ENCODE results near the gene EML2.

EML2 gene

DNA sequence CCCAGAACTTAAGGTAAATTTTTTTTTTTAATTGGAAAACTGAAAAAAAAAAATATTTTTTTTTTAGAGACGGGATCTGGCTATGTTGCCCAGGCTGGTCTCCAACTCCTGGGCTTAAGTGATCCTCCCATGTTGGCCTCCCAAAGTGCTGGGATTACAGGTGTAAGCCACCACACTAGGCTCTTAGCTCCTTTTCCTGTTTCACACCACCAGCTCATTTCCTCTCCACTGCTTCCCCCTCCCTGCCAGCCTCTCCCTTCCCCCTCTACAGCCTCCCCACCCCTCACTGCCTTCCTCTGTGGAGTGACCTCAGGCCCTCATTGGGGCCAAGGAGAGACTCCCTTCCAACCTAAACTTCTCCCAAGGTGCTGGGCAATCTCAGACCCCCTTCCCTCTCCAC is 24.6 kb upstream of the EML2 start:
- no peak overlapping the region for H3K27ac ChIP-seq (ENCODE audit: extremely low read depth, low read depth, low read length)
- peaks cover 8% of the 10 kb centered on the region for H3K4me1 ChIP-seq (ENCODE audit: control insufficient read depth, insufficient read depth, low read length)
- CTCF ChIA-PET: no interaction called here

DNA sequence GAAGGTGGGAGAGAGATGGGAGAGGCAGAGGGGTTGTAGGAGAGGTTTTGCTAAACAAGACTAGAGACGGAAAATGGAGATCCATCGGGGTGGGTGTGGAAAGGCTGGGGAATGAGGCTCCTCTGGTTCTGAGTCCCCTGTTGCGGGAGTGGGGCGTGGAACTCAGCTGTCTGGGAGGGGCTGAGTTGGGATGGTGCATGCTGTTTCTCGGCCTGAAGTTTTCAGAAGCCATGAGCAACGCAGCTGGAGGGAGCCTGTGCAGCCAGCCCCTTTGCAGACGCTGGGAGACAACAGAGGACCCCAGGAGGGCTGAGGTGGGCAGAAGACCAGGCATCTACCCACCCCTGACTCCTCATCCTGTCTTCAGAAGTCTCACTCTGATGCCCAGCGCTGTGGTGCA is 21.4 kb upstream of the EML2 start:
- ChIA-PET CTCF (interaction anchor here (1.0 kb wide), 1 partner anchor 17 kb away, joined by 4 read pairs; no protein-coding TSS in a partner anchor), POLR2A (interaction anchor here (0.6 to 1.1 kb wide), 2 partner anchors 17 to 40 kb away, joined by 3 to 4 read pairs; no protein-coding TSS in a partner anchor)
- Histone ChIP-seq H3K4me1 (ENCODE audit: control insufficient read depth, insufficient read depth, low read length) (no peaks in the 10 kb centered on the region), H3K27ac (ENCODE audit: extremely low read depth, low read depth, low read length) (no peak overlapping the region), H3K36me3 (ENCODE audit: control insufficient read depth in 2 of 2, insufficient read depth in 1 of 2, low read length in 2 of 2) (no peaks in the 10 kb centered on the region), H3K4me3 (ENCODE audit: low read depth, low read length) (no peak overlapping the region), H3K9me3 (ENCODE audit: control insufficient read depth, insufficient read depth, low read depth, low read length) (no peaks in the 10 kb centered on the region)
- TF ChIP-seq, protein P1, sequence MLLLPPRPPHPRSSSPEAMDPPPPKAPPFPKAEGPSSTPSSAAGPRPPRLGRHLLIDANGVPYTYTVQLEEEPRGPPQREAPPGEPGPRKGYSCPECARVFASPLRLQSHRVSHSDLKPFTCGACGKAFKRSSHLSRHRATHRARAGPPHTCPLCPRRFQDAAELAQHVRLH (tag by site-specific recombination; IDR thresholded peaks at IDR 0.05): no peak
- TF ChIP-seq, protein P2, sequence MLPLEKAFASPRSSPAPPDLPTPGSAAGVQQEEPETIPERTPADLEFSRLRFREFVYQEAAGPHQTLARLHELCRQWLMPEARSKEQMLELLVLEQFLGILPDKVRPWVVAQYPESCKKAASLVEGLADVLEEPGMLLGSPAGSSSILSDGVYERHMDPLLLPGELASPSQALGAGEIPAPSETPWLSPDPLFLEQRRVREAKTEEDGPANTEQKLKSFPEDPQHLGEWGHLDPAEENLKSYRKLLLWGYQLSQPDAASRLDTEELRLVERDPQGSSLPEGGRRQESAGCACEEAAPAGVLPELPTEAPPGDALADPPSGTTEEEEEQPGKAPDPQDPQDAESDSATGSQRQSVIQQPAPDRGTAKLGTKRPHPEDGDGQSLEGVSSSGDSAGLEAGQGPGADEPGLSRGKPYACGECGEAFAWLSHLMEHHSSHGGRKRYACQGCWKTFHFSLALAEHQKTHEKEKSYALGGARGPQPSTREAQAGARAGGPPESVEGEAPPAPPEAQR (tag by site-specific recombination; IDR thresholded peaks at IDR 0.05): no peak

More for the DNA sequence above, 24.6 kb upstream of the EML2 start:
- no peaks in the 10 kb centered on the region for H3K36me3 ChIP-seq (ENCODE audit: control insufficient read depth in 2 of 2, insufficient read depth in 1 of 2, low read length in 2 of 2)
- TF ChIP-seq, protein P3, sequence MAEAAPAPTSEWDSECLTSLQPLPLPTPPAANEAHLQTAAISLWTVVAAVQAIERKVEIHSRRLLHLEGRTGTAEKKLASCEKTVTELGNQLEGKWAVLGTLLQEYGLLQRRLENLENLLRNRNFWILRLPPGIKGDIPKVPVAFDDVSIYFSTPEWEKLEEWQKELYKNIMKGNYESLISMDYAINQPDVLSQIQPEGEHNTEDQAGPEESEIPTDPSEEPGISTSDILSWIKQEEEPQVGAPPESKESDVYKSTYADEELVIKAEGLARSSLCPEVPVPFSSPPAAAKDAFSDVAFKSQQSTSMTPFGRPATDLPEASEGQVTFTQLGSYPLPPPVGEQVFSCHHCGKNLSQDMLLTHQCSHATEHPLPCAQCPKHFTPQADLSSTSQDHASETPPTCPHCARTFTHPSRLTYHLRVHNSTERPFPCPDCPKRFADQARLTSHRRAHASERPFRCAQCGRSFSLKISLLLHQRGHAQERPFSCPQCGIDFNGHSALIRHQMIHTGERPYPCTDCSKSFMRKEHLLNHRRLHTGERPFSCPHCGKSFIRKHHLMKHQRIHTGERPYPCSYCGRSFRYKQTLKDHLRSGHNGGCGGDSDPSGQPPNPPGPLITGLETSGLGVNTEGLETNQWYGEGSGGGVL (tag by site-specific recombination; IDR thresholded peaks at IDR 0.05): peak; percentile 84
- no peak for TF ChIP-seq ZNF792 (tag by site-specific recombination; IDR thresholded peaks at IDR 0.05)
- TF ChIP-seq ZNF121 (tag by site-specific recombination; IDR thresholded peaks at IDR 0.05): peak; percentile 88
- TF ChIP-seq, protein P4, sequence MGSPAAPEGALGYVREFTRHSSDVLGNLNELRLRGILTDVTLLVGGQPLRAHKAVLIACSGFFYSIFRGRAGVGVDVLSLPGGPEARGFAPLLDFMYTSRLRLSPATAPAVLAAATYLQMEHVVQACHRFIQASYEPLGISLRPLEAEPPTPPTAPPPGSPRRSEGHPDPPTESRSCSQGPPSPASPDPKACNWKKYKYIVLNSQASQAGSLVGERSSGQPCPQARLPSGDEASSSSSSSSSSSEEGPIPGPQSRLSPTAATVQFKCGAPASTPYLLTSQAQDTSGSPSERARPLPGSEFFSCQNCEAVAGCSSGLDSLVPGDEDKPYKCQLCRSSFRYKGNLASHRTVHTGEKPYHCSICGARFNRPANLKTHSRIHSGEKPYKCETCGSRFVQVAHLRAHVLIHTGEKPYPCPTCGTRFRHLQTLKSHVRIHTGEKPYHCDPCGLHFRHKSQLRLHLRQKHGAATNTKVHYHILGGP (tag by site-specific recombination; IDR thresholded peaks at IDR 0.05): no peak
- POLR2A ChIA-PET: interaction anchor here (0.5 kb wide), 1 partner anchor 12 kb away, joined by 3 read pairs; no protein-coding TSS in a partner anchor
- no peaks in the 10 kb centered on the region for H3K9me3 ChIP-seq (ENCODE audit: control insufficient read depth, insufficient read depth, low read depth, low read length)
- H3K4me3 ChIP-seq (ENCODE audit: low read depth, low read length): no peak overlapping the region

DNA sequence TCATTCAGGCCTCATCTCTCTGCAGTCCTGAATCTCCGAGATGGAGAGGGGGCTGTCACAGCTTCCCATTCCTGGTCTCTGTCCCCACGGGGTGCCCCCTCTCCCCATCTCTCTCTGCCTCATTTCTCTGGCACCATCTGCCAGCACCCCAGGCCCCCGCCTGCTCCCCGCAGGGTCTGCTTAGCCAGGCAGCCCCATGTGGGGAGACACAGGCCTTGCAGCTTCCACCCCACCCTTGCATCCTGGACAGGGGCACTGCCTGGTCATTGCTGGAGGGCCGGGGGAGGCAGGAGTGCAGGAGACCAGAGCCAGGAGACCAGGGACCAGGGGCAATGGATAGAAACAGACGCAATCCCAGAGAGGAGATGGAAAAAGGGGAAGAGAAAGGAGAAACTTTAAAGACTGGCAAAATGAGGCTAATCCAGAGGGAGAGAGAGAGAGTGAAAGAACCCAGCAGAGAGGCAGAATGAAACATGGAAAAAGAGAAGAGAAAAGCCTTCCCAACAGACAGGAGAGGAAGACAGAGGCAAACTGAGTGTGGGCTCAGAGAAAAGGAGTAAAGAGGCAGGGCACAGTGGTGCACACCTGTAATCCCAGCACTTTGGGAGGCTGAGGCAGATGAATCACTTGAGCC is 20.0 kb upstream of the EML2 start:
- no peaks in the 10 kb centered on the region for H3K9me3 ChIP-seq (ENCODE audit: control insufficient read depth, insufficient read depth, low read depth, low read length)
- TF ChIP-seq PRDM1 (tag by site-specific recombination; IDR thresholded peaks at IDR 0.05) (peak; percentile 75), ZIC2 (tag by site-specific recombination; IDR thresholded peaks at IDR 0.05) (peak; percentile 58), ZNF366 (tag by site-specific recombination; conservative IDR thresholded peaks at IDR 0.05) (peak; percentile 69)
- TF ChIP-seq, protein P5, sequence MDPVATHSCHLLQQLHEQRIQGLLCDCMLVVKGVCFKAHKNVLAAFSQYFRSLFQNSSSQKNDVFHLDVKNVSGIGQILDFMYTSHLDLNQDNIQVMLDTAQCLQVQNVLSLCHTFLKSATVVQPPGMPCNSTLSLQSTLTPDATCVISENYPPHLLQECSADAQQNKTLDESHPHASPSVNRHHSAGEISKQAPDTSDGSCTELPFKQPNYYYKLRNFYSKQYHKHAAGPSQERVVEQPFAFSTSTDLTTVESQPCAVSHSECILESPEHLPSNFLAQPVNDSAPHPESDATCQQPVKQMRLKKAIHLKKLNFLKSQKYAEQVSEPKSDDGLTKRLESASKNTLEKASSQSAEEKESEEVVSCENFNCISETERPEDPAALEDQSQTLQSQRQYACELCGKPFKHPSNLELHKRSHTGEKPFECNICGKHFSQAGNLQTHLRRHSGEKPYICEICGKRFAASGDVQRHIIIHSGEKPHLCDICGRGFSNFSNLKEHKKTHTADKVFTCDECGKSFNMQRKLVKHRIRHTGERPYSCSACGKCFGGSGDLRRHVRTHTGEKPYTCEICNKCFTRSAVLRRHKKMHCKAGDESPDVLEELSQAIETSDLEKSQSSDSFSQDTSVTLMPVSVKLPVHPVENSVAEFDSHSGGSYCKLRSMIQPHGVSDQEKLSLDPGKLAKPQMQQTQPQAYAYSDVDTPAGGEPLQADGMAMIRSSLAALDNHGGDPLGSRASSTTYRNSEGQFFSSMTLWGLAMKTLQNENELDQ (tag by site-specific recombination; IDR thresholded peaks at IDR 0.05; ENCODE audit: low read depth): no peak
- H3K36me3 ChIP-seq (ENCODE audit: control insufficient read depth in 2 of 2, insufficient read depth in 1 of 2, low read length in 2 of 2): no peaks in the 10 kb centered on the region
- no peak overlapping the region for H3K27ac ChIP-seq (ENCODE audit: extremely low read depth, low read depth, low read length)
- H3K4me3 ChIP-seq (ENCODE audit: low read depth, low read length): no peak overlapping the region
- H3K4me1 ChIP-seq (ENCODE audit: control insufficient read depth, insufficient read depth, low read length): no peaks in the 10 kb centered on the region
- CTCF ChIA-PET: interaction anchor here (0.6 kb wide), 1 partner anchor 18 kb away, joined by 6 read pairs; no protein-coding TSS in a partner anchor
- POLR2A ChIA-PET: no interaction called here
